ENCODE results near the gene ACAT2. TPM values are rescaled to one million over a fixed set of nuclear protein-coding genes. Genes with fewer than 3 reads are reported as not detected.

The ACAT2 gene
- total RNA-seq, 1 experiment from 2014 or later, result 46.0 TPM

GRCh38 chr6:159800141-159800865 is 38.5 kb downstream of the ACAT2 start, which contains the start of gene PNLDC1:
PNLDC1 (plus strand) TSS chr6:159800276; CDS start chr6:159800308, 32 bp downstream.
- BruUV-seq (replicated peaks), result no TSS peak
- intact Hi-C loops (cut with micrococcal nuclease), result no loop called here
- Mint-ChIP-seq H3K27me3 (ENCODE audit: insufficient read depth, unreplicated experiment) (no peaks in the 10 kb centered on the region), H3K36me3 (ENCODE audit: insufficient read depth, unreplicated experiment) (peaks cover 40% of the 10 kb centered on the region), H3K9me3 (ENCODE audit: unreplicated experiment) (no peaks in the 10 kb centered on the region), H3K4me1 (ENCODE audit: insufficient read depth, unreplicated experiment) (peaks cover 7% of the 10 kb centered on the region), H3K4me3 (ENCODE audit: unreplicated experiment) (no peak within 1 kb of the TSS), H3K27ac (ENCODE audit: low read depth, unreplicated experiment) (no peak within 1 kb of the TSS)
- TF ChIP-seq CTCF (IDR thresholded peaks at IDR 0.05; ENCODE audit: unreplicated experiment), result no peak
- ChIA-PET POLR2A (interaction anchor here (0.7 to 5.6 kb wide), 2 partner anchors 10 kb away, joined by 3 to 49 read pairs; partner anchors contain the start of genes MRPL18 and TCP1), CTCF (interaction anchor here (0.6 kb wide), 1 partner anchor 52 kb away, joined by 3 read pairs; no protein-coding TSS in a partner anchor)
- no peak for DNase-seq (ENCODE audit: unreplicated experiment)

GRCh38 chr6:159801935-159802334 is 40.1 kb downstream of the ACAT2 start:
- intact Hi-C loops (cut with micrococcal nuclease), result no loop called here
- H3K27ac Mint-ChIP-seq (ENCODE audit: low read depth, unreplicated experiment), result peak overlapping the region; percentile 87
- peaks cover 27% of the 10 kb centered on the region for H3K36me3 Mint-ChIP-seq (ENCODE audit: insufficient read depth, unreplicated experiment)
- no peak overlapping the region for H3K4me3 Mint-ChIP-seq (ENCODE audit: unreplicated experiment)
- peaks cover 16% of the 10 kb centered on the region for H3K4me1 Mint-ChIP-seq (ENCODE audit: insufficient read depth, unreplicated experiment)
- POLR2A ChIA-PET, result interaction anchor here (1.0 to 5.6 kb wide), 3 partner anchors 11 to 75 kb away, joined by 4 to 49 read pairs (median 6); partner anchors contain the start of genes MRPL18 and TCP1
- H3K27me3 Mint-ChIP-seq (ENCODE audit: insufficient read depth, unreplicated experiment), result no peaks in the 10 kb centered on the region
- DNase-seq (ENCODE audit: unreplicated experiment), result peak; percentile 66
- CTCF ChIA-PET, result interaction anchor here (0.7 to 1.2 kb wide), 2 partner anchors 9 to 57 kb away, joined by 3 to 4 read pairs; no protein-coding TSS in a partner anchor
- BruUV-seq (replicated peaks), result no TSS peak
- TF ChIP-seq CTCF (IDR thresholded peaks at IDR 0.05; ENCODE audit: unreplicated experiment), result no peak
- no peaks in the 10 kb centered on the region for H3K9me3 Mint-ChIP-seq (ENCODE audit: unreplicated experiment)

GRCh38 chr6:159804504-159804903 is 42.7 kb downstream of the ACAT2 start:
- ChIA-PET POLR2A (interaction anchor here (5.4 kb wide), 1 partner anchor 13 kb away, joined by 82 read pairs; the partner anchor contains the start of genes MRPL18 and TCP1), CTCF (interaction anchor here (0.6 to 1.3 kb wide), 3 partner anchors 8 to 38 kb away, joined by 3 to 5 read pairs (median 4); no protein-coding TSS in a partner anchor)
- BruUV-seq (replicated peaks), result no TSS peak
- no peak overlapping the region for H3K4me3 Mint-ChIP-seq (ENCODE audit: unreplicated experiment)
- H3K27me3 Mint-ChIP-seq (ENCODE audit: insufficient read depth, unreplicated experiment), result no peaks in the 10 kb centered on the region
- H3K36me3 Mint-ChIP-seq (ENCODE audit: insufficient read depth, unreplicated experiment), result peaks cover under 1% of the 10 kb centered on the region
- TF ChIP-seq CTCF (IDR thresholded peaks at IDR 0.05; ENCODE audit: unreplicated experiment), result no peak
- DNase-seq (ENCODE audit: unreplicated experiment), result no peak
- H3K9me3 Mint-ChIP-seq (ENCODE audit: unreplicated experiment), result no peaks in the 10 kb centered on the region
- H3K4me1 Mint-ChIP-seq (ENCODE audit: insufficient read depth, unreplicated experiment), result peaks cover 16% of the 10 kb centered on the region
- intact Hi-C loops (cut with micrococcal nuclease), result no loop called here
- no peak overlapping the region for H3K27ac Mint-ChIP-seq (ENCODE audit: low read depth, unreplicated experiment)

GRCh38 chr6:159805440-159806020 is 43.7 kb downstream of the ACAT2 start:
- H3K27me3 Mint-ChIP-seq (ENCODE audit: insufficient read depth, unreplicated experiment), result no peaks in the 10 kb centered on the region
- H3K9me3 Mint-ChIP-seq (ENCODE audit: unreplicated experiment), result no peaks in the 10 kb centered on the region
- H3K36me3 Mint-ChIP-seq (ENCODE audit: insufficient read depth, unreplicated experiment), result no peaks in the 10 kb centered on the region
- ChIA-PET POLR2A (interaction anchor here (0.7 to 5.4 kb wide), 6 partner anchors 9 to 236 kb away, joined by 3 to 82 read pairs (median 3); partner anchors contain the start of genes MRPL18 and TCP1), CTCF (interaction anchor here (0.6 to 1.3 kb wide), 6 partner anchors 9 to 85 kb away, joined by 3 to 5 read pairs (median 3); no protein-coding TSS in a partner anchor)
- H3K27ac Mint-ChIP-seq (ENCODE audit: low read depth, unreplicated experiment), result peak overlapping the region; percentile 49
- no peak for DNase-seq (ENCODE audit: unreplicated experiment)
- H3K4me1 Mint-ChIP-seq (ENCODE audit: insufficient read depth, unreplicated experiment), result peaks cover 16% of the 10 kb centered on the region
- BruUV-seq (replicated peaks), result no TSS peak
- no peak for TF ChIP-seq CTCF (IDR thresholded peaks at IDR 0.05; ENCODE audit: unreplicated experiment)
- no peak overlapping the region for H3K4me3 Mint-ChIP-seq (ENCODE audit: unreplicated experiment)
- intact Hi-C loops (cut with micrococcal nuclease), result loop anchor here (2.0 kb wide), 1 partner anchor 15 kb away; the partner anchor contains the start of gene MRPL18
